ENCODE data around the gene TMEM236.

TMEM236 gene

DNA sequence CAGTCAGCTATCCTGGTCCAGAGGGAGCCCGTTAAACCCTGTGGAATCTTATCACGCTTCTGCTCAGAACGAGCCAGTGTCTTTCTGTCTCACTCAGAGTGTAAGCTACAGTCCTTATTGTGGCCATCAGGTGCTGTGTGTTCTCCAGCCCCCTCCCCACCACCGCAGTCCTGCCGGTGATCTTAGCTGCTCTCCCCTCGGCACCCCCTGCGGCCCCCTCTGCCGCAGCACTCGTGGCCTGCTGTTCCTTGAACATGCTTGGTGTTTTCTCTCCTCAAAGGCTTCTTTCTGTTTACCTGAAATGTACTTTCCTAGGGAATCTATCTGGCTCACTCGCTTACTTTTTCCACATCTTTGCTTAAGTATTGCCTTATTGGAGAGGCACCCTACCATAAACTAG is 38.2 kb upstream of the TMEM236 start:
- TF ChIP-seq, protein P1, sequence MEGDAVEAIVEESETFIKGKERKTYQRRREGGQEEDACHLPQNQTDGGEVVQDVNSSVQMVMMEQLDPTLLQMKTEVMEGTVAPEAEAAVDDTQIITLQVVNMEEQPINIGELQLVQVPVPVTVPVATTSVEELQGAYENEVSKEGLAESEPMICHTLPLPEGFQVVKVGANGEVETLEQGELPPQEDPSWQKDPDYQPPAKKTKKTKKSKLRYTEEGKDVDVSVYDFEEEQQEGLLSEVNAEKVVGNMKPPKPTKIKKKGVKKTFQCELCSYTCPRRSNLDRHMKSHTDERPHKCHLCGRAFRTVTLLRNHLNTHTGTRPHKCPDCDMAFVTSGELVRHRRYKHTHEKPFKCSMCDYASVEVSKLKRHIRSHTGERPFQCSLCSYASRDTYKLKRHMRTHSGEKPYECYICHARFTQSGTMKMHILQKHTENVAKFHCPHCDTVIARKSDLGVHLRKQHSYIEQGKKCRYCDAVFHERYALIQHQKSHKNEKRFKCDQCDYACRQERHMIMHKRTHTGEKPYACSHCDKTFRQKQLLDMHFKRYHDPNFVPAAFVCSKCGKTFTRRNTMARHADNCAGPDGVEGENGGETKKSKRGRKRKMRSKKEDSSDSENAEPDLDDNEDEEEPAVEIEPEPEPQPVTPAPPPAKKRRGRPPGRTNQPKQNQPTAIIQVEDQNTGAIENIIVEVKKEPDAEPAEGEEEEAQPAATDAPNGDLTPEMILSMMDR (IDR thresholded peaks at IDR 0.05), result no peak

GRCh38 chr10:17716161-17716560 is 35.8 kb upstream of the TMEM236 start:
- TF ChIP-seq, protein P1 (IDR thresholded peaks at IDR 0.05), result no peak

- TF ChIP-seq, protein P1 (IDR thresholded peaks at IDR 0.05), result no peak
These were observed 26.3 kb upstream of the TMEM236 start for GRCh38 chr10:17725703-17726102.

DNA sequence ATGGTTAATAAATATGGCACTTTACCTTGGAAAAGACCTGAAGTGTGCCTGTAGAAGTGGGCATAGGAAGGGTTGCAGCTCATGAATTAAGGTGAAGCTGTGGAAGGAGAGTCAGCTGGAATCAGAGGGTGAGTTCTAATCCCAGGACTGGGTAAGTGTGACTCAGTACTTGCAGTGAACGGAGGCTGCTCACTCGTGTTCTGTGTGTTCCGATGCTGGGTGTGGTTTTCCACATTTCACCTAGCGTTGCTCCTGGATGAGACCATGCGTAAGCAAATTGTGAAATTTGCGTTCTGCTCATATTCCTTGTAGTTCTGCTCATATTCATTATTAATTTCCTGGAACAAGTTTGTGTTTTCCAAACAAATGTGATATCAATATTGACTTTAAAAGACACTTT is 22.4 kb upstream of the TMEM236 start:
- TF ChIP-seq, protein P1 (IDR thresholded peaks at IDR 0.05), result no peak

DNA sequence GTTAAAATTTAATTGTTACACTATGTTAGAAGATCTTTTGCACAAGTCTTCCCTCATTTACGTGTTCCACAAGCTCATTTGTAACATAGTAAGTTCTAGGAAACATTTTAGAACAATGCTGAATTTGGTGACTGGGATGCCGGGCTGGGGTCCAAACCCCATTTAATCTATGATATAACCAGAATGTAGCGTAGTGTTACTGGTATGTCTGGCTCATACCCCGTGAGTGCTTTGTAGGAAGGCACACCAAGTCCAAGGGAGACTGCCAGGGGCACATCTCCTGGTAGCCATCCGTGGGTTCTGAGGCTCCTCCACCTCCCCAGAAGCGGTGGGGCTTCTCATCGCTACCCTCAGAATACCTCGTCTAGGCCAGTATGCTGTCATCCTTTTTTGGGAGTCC is 21.3 kb upstream of the TMEM236 start:
- TF ChIP-seq, protein P1 (IDR thresholded peaks at IDR 0.05), result no peak

- TF ChIP-seq, protein P1 (IDR thresholded peaks at IDR 0.05), result no peak
These were observed 20.5 kb upstream of the TMEM236 start for GRCh38 chr10:17731331-17732020.

DNA sequence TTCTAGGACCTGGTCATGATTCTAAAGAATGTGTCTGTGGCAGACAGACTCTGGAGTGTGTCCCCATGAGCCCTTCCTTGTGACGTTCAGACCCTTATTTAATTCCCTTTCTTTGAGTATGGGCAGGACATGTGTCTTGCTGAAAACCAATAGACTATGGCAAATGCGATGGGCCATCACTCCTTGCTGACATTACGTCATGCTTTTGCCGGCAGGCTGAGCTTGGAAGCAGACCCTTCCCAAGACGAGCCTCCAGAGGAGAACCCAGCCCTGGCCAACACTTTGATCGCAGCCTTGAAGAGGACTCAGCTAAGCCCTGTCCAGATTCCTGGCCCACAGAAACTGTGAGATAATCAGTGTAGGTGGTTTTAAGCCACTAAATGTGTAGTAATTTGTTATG is 18.4 kb upstream of the TMEM236 start:
- TF ChIP-seq, protein P1 (IDR thresholded peaks at IDR 0.05), result no peak
